ENCODE results near the gene CGNL1. TPM values are rescaled to one million over a fixed set of nuclear protein-coding genes. Genes with fewer than 3 reads are reported as not detected.
A peak's percentile ranks its signal among the peaks of the same experiment; 100 is the strongest.

Gene CGNL1
- total RNA-seq, 2 donors from 2014 or later, result 3.9 to 4.7 TPM

- no peak for TF ChIP-seq CTCF (IDR thresholded peaks at IDR 0.05)
- DNase-seq, result peak; percentile 75
- Histone ChIP-seq H3K4me3 (no peak overlapping the region), H3K9ac (ENCODE audit: low read depth in 2 of 2, low read length in 2 of 2) (peak overlapping the region in 1 of 2 donors; percentile 31), H3K27me3 (no peaks in the 10 kb centered on the region), H3K27ac (peak overlapping the region; percentile 26), H3K36me3 (no peaks in the 10 kb centered on the region), H3K9me3 (no peaks in the 10 kb centered on the region), H3K4me1 (peaks cover 5% of the 10 kb centered on the region)
- intact Hi-C loops (cut with DNase I), result no loop called here
These were observed 204.6 kb downstream of the CGNL1 start for GRCh38 chr15:57580866-57581265.

DNA sequence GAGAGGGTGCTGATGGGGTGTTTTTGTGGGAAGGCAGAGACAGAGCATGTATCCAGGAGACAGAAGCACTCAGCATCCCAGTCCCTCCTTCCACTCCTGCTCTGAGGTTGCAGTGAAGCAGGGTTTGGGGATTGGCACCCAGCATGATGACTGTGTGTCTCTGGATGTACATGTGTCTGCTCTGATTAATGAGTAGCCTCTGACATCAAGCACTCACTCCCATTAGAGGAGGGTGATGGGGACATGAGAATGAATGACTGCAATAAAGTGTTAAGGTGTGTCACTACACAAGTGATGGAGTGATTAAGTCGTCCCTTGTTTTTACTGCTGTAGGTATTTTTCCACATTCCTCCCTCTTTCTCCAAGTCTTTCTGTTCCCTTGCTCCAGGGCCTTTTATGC lies 205.8 kb downstream of the CGNL1 start:
- H3K27me3 ChIP-seq, result no peaks in the 10 kb centered on the region
- no peaks in the 10 kb centered on the region for H3K9me3 ChIP-seq
- peaks cover 5% of the 10 kb centered on the region for H3K4me1 ChIP-seq
- intact Hi-C loops (cut with DNase I), result no loop called here
- no peak for TF ChIP-seq CTCF (IDR thresholded peaks at IDR 0.05)
- no peak overlapping the region for H3K4me3 ChIP-seq
- no peak overlapping the region for H3K27ac ChIP-seq
- H3K36me3 ChIP-seq, result no peaks in the 10 kb centered on the region
- DNase-seq, result no peak
- H3K9ac ChIP-seq (ENCODE audit: low read depth in 2 of 2, low read length in 2 of 2), result no peak overlapping the region

- intact Hi-C loops (cut with DNase I), result no loop called here
- peaks cover 5% of the 10 kb centered on the region for H3K4me1 ChIP-seq
- H3K9ac ChIP-seq (ENCODE audit: low read depth in 2 of 2, low read length in 2 of 2), result no peak overlapping the region
- no peak overlapping the region for H3K4me3 ChIP-seq
- no peaks in the 10 kb centered on the region for H3K27me3 ChIP-seq
- no peak for TF ChIP-seq CTCF (IDR thresholded peaks at IDR 0.05)
- H3K36me3 ChIP-seq, result no peaks in the 10 kb centered on the region
- no peak overlapping the region for H3K27ac ChIP-seq
- no peak for DNase-seq
- no peaks in the 10 kb centered on the region for H3K9me3 ChIP-seq
These were observed 207.0 kb downstream of the CGNL1 start for GRCh38 chr15:57583282-57583681.

DNA sequence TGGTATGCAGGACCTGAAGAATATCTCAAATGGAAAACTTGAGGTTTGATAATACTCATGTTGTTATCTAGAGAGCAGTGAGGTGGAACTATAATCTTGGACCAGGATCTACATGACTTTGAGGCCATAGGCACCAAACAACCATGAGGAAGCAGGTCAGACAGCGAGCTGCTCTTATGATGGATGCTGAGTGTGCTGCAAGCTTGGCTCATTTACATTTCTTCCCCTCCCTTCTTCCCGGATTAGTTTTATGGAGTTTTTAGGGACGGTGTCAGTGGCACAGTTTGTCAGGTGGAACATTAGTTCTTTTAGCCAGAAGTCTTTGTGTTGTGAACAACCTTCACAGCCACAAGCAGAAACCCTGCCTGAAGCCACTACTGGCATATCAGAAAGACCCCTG lies 207.4 kb downstream of the CGNL1 start:
- no peak for DNase-seq
- Histone ChIP-seq H3K9me3 (no peaks in the 10 kb centered on the region), H3K9ac (ENCODE audit: low read depth in 2 of 2, low read length in 2 of 2) (no peak overlapping the region), H3K27ac (no peak overlapping the region), H3K4me3 (no peak overlapping the region), H3K36me3 (no peaks in the 10 kb centered on the region), H3K4me1 (peaks cover 8% of the 10 kb centered on the region), H3K27me3 (no peaks in the 10 kb centered on the region)
- intact Hi-C loops (cut with DNase I), result no loop called here
- TF ChIP-seq CTCF (IDR thresholded peaks at IDR 0.05), result no peak

DNA sequence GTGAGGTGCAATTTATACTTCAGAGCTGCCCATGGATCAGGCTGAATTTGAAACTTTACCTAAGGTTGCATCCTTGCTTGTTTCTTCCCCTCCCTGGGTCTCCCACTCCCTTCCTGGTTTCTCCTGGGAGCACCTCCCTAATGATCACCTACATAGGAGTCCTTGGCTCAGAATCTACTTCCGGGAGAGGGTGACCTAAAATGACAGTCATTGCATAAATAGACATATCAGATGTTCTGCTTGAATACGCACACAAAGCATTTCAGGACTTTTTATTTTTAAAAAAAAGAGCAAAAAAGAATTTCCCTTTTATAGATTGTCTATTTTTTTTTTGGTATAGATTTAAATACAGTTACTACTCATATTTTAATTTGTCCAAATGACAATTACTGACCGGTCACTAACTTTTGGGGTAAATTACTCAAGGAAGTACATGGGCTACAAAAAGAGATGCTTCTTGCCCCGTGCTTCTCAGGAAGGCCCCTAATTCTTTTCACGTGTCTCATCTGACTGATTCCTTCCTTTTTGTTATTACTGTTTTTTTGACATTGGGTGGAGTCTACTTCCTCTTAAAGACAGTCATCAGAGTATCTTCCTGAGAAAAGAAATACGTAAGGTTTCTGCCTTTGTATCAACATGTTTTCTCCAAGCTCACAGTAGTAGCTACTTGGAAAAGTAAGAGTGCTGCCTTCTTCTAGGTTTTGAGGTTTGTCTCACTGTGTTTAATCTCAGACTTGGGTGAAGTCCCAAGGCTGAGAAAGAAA lies 210.5 kb downstream of the CGNL1 start:
- intact Hi-C loops (cut with DNase I), result no loop called here
- Histone ChIP-seq H3K27ac (no peak overlapping the region), H3K4me1 (peaks cover 8% of the 10 kb centered on the region), H3K36me3 (no peaks in the 10 kb centered on the region), H3K4me3 (no peak overlapping the region), H3K9me3 (no peaks in the 10 kb centered on the region), H3K9ac (ENCODE audit: low read depth in 2 of 2, low read length in 2 of 2) (no peak overlapping the region), H3K27me3 (no peaks in the 10 kb centered on the region)
- TF ChIP-seq CTCF (IDR thresholded peaks at IDR 0.05), result no peak
- DNase-seq, result no peak

Data from colonic mucosa (tissue), 4 donors.